SHP77 treated with DMSO at 0.1 percent for 48 hours (cell line): ENCODE measurements around the gene SYDE2.
"Not testable (repeated sequence)": the region's sequence is repeated elsewhere in the genome, so short reads cannot be mapped to it uniquely, and the experiment has no call there.

Experiments used
- DNase-seq: peaks from one replicate; lab custom pipeline; 2025; lab: John Stamatoyannopoulos, UW

The SYDE2 gene

DNA sequence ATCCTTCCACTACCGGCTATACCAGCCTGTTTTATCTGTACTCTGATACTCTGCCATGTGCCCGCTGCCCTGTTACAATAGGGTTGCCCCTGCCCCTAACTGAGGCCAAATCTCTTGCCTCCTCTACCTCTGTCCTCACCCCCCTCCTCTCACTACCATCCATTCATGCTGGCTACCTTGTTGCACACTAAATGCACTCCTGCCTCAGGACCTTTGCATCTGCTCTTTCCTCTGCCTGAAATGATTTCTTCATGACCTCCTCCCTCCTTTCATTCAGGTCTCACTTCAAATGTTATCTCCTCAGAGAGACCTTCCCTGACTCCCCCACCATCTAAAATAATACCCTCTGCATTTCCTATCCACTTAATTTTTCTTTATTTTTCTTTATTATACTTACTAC is 7.7 kb upstream of the SYDE2 start:
- DNase-seq: no peak

DNA sequence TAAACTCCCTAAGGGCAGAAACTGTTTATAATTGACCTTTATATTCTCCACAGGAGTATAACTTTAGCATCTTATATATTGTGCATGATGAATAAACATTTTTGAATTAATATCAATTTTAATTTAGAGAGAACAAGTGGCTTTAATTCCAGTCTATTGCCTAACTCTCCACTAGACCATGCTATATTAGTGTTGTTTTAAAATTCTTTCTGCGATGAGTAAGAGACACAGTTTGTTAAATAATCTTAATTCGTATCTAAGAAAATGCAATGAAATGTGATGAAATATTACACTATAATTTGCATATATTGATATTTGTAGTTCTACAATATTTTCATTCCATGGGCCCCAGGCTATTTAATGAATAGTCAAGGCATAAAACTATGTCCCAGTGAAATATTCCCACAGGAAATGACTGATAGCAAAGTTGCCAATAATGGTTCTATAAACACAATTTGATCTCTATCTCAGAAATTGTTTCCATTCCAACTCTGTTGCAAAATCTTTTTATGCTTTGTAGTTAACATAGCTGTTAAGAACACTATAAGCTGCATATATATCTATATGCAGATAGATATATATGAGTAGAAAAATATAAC is 2.9 kb upstream of the SYDE2 start:
- DNase-seq: no peak

DNA sequence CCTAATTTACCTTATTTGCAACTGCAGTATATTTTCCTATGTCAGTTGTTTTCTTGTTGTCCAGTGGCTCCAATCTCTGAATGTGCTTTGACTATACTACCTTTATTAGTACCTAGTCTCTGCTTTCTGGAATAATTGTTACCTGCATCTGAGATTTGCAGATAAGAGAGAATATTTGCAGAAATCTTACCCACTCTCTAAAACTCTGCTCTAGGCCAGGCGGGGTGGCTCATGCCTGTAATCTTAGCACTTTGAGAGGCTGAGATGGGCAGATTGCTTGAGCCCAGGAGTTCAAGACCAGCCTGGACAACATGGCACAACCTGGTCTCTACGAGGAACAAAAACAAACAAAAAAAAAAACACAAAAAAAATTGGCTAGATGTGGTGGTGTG is 2.0 kb upstream of the SYDE2 start:
- DNase-seq: no peak

DNA sequence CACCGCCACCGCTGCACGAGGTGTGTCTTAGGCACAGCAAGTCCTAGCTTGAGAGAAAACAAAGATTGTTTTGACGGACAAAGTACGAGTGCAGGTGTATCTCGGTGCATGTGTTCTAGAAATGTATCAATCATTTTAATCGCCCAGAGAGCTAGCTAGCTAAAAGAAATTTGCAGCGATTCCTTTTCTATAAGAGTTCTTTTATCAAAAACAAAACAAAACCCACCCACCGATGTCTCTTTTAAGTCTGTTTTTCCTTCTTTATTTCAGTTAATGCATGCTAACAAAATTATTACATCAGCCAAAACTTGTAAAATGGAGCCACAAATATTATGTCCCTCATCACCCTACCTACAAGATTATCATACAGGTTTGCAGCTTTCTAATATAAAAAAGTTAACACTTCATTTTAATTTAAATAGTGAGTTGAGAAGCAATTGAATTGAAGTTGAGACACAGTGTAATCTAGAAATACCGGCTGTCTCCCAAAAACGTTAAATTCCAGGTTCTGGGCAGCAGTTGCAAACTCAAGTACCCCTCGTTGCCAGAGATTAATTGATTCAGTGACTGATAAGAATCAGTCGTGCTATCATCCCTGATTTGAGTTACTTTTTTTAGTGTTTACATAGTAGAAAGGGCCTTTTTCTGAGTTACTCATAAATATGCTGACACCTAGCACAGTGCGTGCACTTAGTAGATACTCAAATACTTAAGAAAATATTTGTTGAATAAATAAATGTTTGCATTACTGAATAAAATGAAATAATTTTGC is 1.5 kb upstream of the SYDE2 start:
- DNase-seq: no peak

DNA sequence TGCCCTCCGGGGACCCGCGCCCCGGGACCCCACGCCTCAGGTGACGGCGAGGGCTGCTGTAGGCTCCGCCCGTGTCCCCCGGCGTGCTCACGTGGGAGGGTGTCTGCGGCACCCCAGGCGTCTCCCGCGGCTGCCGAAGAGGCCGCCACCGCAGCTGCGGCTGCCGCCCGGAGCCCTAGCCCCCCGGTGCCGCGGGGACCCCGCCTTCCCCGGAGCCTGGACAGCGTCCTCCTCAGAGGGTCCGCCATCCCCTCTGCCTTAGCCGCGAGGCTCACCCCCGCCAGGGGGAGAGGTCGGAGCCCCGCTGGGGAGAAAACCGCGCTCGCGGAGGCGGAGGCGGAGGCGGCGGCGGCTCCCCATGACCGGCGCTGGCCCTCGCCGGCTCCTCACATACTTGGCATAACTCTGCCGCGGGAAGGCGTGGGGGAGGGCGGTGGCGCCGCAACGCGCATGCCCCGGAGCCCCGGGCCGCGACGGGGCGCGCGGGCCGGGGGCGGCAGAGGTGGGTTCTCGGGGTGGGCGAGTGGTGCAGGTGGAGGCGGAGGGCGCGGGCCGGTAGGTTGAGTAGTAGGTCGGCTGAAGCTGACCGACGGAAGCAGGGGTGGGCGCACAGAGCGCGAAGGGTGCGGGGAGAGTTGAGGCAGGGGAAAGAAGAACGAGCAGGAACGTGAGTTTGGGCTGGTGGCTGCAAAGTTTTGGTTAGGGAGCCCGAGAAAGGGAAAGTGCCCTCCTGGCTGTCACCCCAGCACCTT is 700 bp upstream of the SYDE2 start:
- DNase-seq: no peak

DNA sequence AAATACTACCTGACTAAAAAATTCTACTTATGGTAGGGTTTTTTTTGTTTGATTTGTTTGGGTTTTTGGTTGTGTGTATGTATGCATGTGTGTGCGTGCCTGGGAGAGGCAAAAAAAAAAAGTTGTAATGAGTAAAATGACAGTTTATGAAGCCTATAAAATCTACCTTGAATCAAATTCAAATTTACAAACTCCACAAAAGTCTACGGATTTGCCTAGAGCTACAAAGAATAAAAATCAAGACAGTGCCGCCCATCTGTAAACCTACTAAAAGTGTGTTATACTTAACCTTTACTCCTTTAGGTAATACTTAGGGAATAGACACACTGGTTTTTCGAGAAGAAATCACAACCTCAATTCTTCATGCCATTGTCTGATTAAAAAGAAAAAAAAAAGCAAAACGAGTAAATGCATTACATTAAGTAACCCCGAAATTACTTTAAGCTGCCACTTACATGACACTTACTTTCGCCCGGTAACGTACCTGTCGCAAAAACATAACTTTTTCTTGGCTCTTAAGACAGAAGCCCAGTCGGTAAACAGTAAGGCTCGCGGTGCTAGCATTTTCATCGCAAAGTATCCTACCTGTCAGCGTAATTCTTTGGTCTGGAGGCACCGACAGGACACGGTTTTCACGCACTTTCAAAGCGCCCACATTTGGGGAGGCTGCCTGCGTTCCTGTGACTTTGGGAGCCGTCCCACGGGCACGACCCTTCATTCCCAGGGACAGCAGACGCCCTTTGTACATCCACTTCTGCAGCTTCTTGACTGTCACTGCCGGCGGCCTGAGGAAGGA is 951 bp downstream of the SYDE2 start:
- no peak for DNase-seq

DNA sequence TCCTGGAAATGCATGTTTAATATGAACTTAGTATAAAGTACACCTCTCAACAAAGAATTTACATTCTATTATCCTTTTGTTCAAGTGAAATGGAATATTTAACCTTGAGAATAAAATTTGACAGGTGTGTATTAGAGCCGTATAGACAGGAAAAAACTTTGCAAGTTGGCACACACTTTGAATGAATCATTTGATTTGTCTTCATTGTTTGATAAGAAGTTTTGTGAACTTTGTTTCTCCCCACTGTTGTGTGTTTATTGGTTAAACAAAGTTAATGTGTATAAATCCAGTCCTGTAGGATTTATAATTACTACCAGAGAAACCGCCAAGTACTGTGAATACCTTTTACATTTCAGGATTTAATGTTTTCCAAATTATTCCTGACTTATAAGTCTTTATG is 2.0 kb downstream of the SYDE2 start:
- DNase-seq: no peak

DNA sequence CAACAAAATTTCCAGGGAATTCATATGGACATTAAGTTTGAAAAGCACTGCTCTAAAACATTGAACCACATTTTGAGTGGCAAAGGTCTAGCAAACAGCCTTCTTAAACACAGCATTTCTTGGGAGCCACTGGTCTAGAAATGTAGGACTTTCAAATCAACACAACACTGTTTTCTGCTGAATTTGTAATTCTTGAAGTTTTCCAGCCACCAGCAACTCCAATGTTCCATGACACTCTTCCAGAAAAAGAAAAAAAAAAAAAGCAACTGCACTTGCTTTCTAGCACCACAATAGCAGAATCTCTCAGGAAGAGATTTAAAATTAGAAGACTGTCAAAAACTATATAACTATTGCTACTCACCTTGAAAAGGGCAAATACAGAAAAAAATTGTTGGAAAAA is 4.5 kb downstream of the SYDE2 start:
- no peak for DNase-seq

DNA sequence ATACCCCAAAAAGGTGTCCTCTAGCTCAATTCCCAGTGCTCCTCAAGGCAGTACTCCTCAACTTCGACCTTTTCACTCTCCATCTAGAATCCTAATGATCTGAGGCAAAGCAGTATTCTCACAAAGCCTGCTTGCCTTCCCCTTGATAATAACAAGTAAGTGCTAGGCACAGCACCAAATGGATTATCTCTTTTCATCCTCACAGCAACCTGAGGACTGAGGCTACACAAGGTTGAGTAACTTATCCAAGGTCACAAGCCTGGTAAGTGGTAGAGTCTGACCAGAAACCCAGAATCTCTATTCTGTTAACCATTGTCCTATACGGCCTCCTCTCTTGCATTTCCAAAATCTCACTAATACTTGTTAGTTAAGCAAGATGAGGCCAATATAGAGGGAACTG is 5.1 kb downstream of the SYDE2 start:
- no peak for DNase-seq

DNA sequence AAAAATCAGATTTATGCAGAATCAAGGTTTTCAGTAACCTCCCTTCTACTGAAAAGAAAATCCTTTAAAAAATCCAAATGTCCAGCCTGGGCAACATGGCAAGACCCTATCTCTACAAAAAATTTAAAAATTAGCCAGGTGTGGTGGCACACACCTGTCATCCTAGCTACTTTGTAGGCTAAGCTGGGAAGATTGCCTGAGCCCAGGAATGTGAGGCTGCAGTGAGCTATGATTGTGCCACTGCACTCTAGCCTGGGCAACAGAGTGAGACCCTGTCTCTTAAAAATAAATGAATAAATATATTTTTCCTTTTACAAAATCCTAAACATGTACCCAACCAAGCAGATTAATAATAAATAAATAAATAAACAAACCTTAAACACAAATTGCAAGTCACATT is 8.7 kb downstream of the SYDE2 start:
- not testable (repeated sequence) for DNase-seq

DNA sequence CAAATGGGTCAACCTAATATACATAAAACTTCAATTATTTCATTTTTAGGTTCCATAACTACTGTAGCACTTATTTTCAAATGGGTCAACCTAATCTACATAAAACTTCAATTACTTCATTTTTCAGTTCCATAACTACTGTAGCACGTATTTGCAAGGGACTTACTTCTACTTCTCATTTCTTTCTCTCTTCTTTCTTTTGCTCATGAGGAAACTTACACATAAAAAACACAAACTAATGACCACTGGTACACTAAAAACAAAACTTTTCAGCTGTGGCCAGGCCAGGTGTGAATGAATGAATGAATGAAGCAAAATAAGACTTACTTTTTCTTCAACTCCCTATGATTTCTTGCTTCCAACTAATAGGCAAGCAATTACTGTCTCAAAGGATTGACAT is 11.7 kb downstream of the SYDE2 start:
- DNase-seq: no peak

DNA sequence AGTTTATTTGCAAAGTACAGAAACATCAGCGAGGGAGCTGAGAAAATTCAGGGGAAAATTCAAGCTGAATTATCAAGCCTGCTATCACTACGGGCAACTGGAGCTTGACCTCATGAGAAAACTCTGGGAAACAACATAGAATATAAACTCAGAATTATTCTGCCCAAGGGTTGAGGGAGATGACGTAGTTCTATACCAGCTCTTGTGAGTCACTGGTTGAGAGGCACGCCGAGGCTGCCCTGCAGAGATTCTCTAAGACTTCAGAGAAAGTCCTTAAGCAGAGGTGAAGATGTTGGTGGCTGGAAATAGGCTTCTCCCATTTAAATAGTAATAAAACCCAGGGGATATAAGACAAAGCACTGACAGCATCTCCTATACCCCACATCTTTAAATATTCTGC is 12.3 kb downstream of the SYDE2 start:
- DNase-seq: no peak

DNA sequence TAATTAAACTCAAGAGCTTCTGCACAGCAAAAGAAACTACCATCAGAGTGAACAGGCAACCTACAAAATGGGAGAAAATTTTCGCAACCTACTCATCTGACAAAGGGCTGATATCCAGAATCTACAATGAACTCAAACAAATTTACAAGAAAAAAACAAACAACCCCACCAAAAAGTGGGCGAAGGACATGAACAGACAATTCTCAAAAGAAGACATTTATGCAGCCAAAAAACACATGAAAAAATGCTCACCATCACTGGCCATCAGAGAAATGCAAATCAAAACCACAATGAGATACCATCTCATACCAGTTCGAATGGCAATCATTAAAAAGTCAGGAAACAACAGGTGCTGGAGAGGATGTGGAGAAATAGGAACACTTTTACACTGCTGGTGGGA is 13.8 kb downstream of the SYDE2 start:
- not testable (repeated sequence) for DNase-seq

DNA sequence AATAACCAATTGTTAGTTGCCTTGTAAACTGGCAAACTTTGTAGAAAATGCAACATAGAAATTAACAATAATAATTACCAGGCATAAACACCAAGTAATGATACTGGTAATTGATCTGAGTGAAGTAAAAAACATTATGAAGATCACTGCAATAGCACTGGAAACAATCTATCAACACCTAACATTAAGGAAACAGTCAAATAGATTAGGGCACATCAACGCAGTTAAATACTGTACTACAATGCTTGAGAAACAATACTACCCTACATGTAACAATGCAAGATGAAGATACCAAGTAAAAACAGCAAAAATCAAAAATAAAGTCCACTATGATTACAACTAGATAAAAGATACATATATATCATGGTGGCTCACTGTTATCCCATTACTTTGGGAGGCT is 16.6 kb downstream of the SYDE2 start:
- no peak for DNase-seq

DNA sequence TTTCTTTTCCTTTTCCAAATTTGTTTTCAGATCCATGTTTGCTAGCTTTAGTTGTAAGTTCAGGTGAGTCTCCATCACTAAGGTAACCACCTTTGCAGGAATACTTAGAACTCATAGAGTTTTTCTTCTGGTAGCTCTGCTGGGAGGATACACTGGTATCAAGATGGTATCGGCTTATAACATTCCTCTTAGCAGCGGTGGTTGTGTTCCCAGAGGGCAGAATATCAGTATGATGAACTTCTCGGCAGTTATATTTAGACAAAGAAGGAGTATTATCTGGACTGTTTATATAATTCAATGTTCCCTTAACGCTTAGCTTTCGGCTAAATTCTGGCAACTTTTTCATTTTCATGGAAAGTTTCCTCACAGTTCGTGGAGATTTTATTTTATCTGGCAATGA is 18.1 kb downstream of the SYDE2 start:
- DNase-seq: no peak

DNA sequence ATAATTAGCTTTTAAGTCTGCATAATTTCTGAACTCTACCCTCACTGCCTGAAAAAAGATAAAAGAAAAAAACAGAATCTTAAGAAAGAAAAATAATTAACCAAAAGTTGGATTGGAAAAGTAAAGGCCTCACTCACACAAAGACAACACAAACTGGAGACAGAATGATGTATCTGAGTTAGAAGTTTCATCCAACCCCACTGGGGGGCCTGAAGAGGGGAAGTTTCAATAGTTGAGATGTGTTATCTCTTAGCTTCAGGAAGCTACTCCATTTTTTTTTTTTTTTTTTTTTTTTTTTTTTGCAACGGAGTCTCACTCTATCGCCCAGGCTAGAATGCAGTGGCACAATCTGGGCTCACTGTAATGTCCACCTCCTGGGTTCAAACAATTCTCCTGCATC is 19.9 kb downstream of the SYDE2 start:
- no peak for DNase-seq

DNA sequence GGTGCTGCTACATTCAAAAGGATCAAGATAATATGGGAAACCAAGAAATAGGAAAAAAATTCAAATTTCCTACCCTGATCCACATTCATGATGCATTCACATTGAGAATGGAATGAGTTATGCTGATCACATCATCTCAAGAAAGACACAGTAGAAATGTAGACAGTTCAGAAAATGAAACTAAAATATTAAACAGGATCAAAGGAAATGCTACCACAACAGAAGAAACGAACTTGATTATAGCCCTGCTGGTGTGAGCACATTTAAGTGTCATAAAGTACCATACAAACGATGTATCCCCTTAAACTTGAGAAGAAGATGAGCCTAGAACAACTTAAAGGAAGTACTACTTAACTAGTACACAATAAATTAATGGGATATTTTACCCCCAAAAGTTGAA is 21.3 kb downstream of the SYDE2 start:
- DNase-seq: no peak

DNA sequence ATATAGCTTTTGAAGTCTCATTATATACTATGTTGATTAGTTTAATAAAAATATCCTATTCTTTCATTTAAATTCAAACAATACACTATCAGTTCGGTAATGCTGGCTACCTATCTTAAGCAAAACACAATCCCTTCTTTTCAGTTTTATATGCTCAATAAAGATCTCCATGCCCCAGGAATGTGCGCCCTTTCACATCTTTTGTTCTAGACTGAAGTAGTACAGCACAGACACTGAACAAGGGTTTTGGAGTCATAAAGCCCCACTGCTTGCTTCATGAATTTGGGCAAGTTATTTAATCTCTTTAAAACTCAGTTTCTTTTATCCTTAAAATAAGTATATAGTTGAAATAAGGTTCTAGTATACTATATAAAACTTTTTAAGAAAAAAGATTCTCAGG is 22.4 kb downstream of the SYDE2 start:
- DNase-seq: no peak

DNA sequence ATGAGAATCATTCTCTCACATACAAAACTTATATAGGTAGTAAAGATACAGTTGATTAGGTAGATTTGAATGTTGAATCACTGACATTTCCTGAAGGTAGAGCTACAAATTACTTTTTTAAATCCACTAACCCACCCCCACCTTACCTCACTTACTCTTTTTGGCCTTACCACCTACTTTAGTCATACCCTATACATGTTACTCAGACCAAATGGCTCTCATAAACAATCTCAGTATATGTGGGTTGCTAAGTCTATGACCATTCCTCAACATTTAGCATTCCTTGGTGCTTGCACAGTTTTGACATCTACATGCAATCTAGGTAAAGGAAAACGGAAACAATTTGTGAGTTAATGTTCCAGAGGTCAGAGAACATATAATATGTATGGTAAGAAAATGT is 26.3 kb downstream of the SYDE2 start:
- DNase-seq: no peak

DNA sequence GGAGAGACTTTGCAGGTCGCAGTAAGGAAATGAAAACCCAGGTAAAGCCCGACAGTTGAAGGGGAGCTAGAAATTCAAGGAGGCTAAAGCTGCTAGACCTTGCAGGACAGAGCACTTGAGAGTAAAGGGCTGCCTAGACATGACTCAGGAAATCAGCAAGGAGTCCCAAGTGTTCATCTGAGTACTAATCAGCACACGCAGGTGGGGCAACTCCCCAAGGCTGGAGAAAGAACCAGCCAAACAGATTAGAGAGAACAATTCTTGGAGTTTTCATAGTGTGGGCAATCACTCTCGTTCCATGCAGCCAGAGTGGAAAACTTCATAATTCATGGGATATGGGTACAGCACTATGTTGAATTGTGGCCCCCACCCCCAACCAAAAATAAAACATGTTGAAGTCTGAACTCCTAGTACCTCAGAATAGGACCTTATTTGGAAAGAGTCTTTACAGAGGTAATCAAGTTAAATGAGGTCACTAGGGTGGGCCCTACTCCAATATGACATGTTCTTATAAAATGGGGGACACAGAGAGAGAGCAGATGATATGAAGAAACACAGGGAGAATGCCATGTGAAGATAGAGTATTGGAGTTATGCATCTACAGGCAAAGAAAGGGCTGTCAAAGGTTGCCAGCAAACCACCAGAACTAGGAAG is 28.0 kb downstream of the SYDE2 start:
- no peak for DNase-seq

DNA sequence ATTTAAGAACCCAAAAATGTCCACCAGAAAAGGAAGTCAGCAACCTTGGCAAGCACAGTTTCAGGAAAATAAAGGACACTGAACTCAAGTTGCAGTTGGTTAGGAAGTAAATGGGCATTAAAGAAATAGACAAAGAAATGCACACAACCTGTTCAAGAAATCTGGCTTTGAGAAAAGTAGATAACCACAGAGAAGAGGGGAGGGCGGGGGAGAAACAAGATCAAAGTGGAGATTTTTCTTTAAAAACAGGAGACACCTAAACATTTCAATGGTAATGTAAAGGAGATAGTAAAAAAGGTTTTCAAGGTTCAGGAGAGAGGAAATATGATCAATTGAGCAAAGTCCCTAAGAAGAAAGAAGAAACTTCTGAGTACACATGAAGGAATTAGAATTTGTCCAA is 29.1 kb downstream of the SYDE2 start:
- DNase-seq: no peak

DNA sequence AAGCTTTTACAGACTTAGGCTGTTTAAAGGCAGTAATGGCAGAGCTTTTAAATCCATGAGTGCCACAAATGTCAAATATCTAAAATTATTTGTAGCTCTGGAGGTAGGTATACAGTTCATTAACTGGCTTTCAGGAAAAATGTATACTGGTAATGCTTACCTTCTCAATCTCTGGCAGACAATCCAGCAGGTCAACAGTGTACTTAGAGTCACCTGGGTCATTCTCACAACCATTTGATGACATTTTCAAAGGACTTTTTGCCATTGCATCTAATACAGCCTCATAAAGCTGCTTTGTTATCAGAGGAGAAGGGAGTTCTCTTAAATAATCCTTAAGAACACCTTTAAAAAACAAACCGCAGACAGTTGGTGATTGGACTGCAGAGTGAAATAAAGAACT is 31.9 kb downstream of the SYDE2 start:
- no peak for DNase-seq
